A549 (cell line): ENCODE measurements around the gene HDX. TPM values are rescaled to one million over a fixed set of nuclear protein-coding genes. Genes with fewer than 3 reads are reported as not detected.

ENCODE experiments used
- ATAC-seq, 2 experiments: fragments of 200-7000 bp in 1 of 2; fragments of >200 bp in 1 of 2; cut with Nextera tagmentation in 1 of 2; cut with Tn5 transposase in 1 of 2; 3 replicates each; pipeline versions ENCODE4 v1.8.0 to v1.9.1; 2018 to 2020; ENCODE audit warnings: mild to moderate bottlenecking in 1 of 2, moderate library complexity in 1 of 2
- CTCF ChIA-PET: fragments of 300-600 bp; sonication (Branson Sonifier 250); formaldehyde crosslinking; extraction: SDS; loops from one replicate; lab custom pipeline; 2021; ENCODE audit warnings: antibody characterized with exemption, inconsistent platforms; lab: Yijun Ruan, JAX
- POLR2A ChIA-PET: fragments of 350-600 bp; formaldehyde crosslinking; extraction: SDS; loops from one replicate; lab custom pipeline; 2021; ENCODE audit warnings: antibody characterized with exemption, inconsistent platforms; lab: Yijun Ruan, JAX
- DNase-seq, 2 experiments: peaks; one replicate each; pipeline versions ENCODE4 v3.0.0 to v3.0.0-alpha.2; 2011 to 2016; ENCODE audit warnings: low read depth in 1 of 2, low spot score in 1 of 2
- FAIRE-seq: peaks from 2 replicates; lab custom pipeline; 2011; peaks lifted over from hg19 to GRCh38; lab: Jason Lieb, UNC
- H3K27ac ChIP-seq, 2 experiments: fragments of >200 bp; sonication (Bioruptor Twin); formaldehyde crosslinking; 3 replicates each; pipeline ENCODE4 v1.5.1; 2016 to 2017
- H3K4me1 ChIP-seq: fragments of >200 bp; sonication (Bioruptor Twin); formaldehyde crosslinking; 3 replicates; pipeline ENCODE4 v1.6.1; 2016
- H3K4me2 ChIP-seq: fragments of >200 bp; sonication (Bioruptor Twin); formaldehyde crosslinking; 3 replicates; pipeline ENCODE4 v1.6.1; 2016
- H3K4me3 ChIP-seq: fragments of >200 bp; sonication (Bioruptor Twin); formaldehyde crosslinking; 3 replicates; pipeline ENCODE4 v1.5.1; 2016
- H3K9me3 ChIP-seq: fragments of >200 bp; sonication (Bioruptor Twin); formaldehyde crosslinking; 3 replicates; pipeline ENCODE4 v1.6.1; 2016
- BCL3 ChIP-seq: fragments of >200 bp; sonication (Bioruptor Twin); formaldehyde crosslinking; IDR thresholded peaks from 3 replicates; pipeline ENCODE4 v1.6.1; 2016
- CHD2 ChIP-seq: fragments of 150-350 bp; IDR thresholded peaks from 2 replicates; pipeline ENCODE4 v1.6.1; 2014; ENCODE audit warnings: low read length; ENCODE audit not compliant: partially characterized antibody
- CTCF ChIP-seq: fragments of >200 bp; sonication (Bioruptor Twin); formaldehyde crosslinking; IDR thresholded peaks from 3 replicates; pipeline ENCODE4 v1.5.1; 2016
- EHF ChIP-seq: fragments of 250-450 bp; sonication (Bioruptor Pico); IDR thresholded peaks from 2 replicates; pipeline ENCODE4 v1.5.0; 2020; ENCODE audit warnings: mild to moderate bottlenecking
- EHMT2 ChIP-seq: fragments of 200-600 bp; sonication (generic); IDR thresholded peaks from 2 replicates; pipeline ENCODE4 v1.6.1; 2016; ENCODE audit warnings: antibody characterized with exemption, low read depth, mild to moderate bottlenecking, moderate library complexity
- ELK1 ChIP-seq: fragments of 150-350 bp; IDR thresholded peaks from 2 replicates; pipeline ENCODE4 v1.6.1; 2014; ENCODE audit warnings: low read depth, mild to moderate bottlenecking, low read length
- ESRRA ChIP-seq: fragments of 150-350 bp; IDR thresholded peaks from 2 replicates; pipeline ENCODE4 v1.6.1; 2014; ENCODE audit warnings: mild to moderate bottlenecking, low read length, borderline replicate concordance
- FOSL2 ChIP-seq, 2 experiments: fragments of 450-650 bp in 1 of 2; fragments of >200 bp in 1 of 2; sonication (Bioruptor Twin) in 1 of 2; formaldehyde crosslinking; IDR thresholded peaks; 2 replicates each; pipeline versions ENCODE4 v1.5.0 to v1.6.1; 2016 to 2020; ENCODE audit warnings: mild to moderate bottlenecking in 1 of 2, moderate library complexity in 1 of 2
- FOXS1 ChIP-seq: fragments of 250-450 bp; sonication (Bioruptor Pico); IDR thresholded peaks from 2 replicates; pipeline ENCODE4 v1.5.0; 2020; ENCODE audit warnings: mild to moderate bottlenecking, moderate library complexity
- HMGXB4 ChIP-seq: fragments of 250-450 bp; sonication (Bioruptor Pico); IDR thresholded peaks from 2 replicates; pipeline ENCODE4 v1.5.0; 2021; ENCODE audit warnings: mild to moderate bottlenecking, moderate library complexity, borderline replicate concordance
- HOXA7 ChIP-seq: fragments of 250-450 bp; sonication (Bioruptor Pico); IDR thresholded peaks from 2 replicates; pipeline ENCODE4 v1.5.0; 2020; ENCODE audit warnings: mild to moderate bottlenecking, moderate library complexity
- KDM1A ChIP-seq: fragments of 200-600 bp; sonication (generic); IDR thresholded peaks from 2 replicates; pipeline ENCODE4 v1.6.1; 2016; ENCODE audit warnings: low read depth, mild to moderate bottlenecking
- KDM5A ChIP-seq: fragments of 200-600 bp; sonication (generic); IDR thresholded peaks from 2 replicates; pipeline ENCODE4 v1.6.1; 2016; ENCODE audit warnings: antibody characterized with exemption, mild to moderate bottlenecking
- MAZ ChIP-seq: fragments of 150-350 bp; IDR thresholded peaks from 2 replicates; pipeline ENCODE4 v1.6.1; 2014; ENCODE audit warnings: antibody characterized with exemption, low read depth, low read length, borderline replicate concordance
- PHF8 ChIP-seq: fragments of 200-600 bp; sonication (generic); IDR thresholded peaks from 2 replicates; pipeline ENCODE4 v1.6.1; 2016; ENCODE audit warnings: low read depth, mild to moderate bottlenecking, antibody characterized with exemption, moderate library complexity, borderline replicate concordance
- POLR2AphosphoS2 ChIP-seq: conservative IDR thresholded peaks from 2 replicates; pipeline ENCODE4 v1.6.1; 2012; ENCODE audit warnings: low read length, improper control_type of control experiment, inconsistent platforms
- RAD21 ChIP-seq, 2 experiments: fragments of >200 bp in 1 of 2; sonication (Bioruptor Twin) in 1 of 2; formaldehyde crosslinking in 1 of 2; IDR thresholded peaks in 1 of 2; conservative IDR thresholded peaks in 1 of 2; 2 replicates in 1 of 2; 3 replicates in 1 of 2; pipeline ENCODE4 v1.6.1; 2012 to 2018; ENCODE audit warnings: inconsistent platforms in 1 of 2
- SREBF2 ChIP-seq: fragments of 450-650 bp; IDR thresholded peaks from 2 replicates; pipeline ENCODE4 v1.6.1; 2014; ENCODE audit warnings: mild to moderate bottlenecking, moderate library complexity
- WGBS: methylation state at CpG from one replicate; pipeline ENCODE4 v1.1.6; 2017; ENCODE audit errors: missing lambda C conversion rate; 5-methylcytosine and 5-hydroxymethylcytosine counted together
- polyA plus RNA-seq, 4 experiments: library from polyadenylated mRNA; depleted of rRNA in 3 of 4; stranded (reverse); fragments of >200 nt; fragmentation: RNase III in 1 of 4; extraction: RNeasy Plus Mini Kit Qiagen cat#74134 plus additional on column Dnase treatment in 1 of 4; gene quantifications; 2 replicates in 3 of 4; 3 replicates in 1 of 4; pipeline ENCODE4 v1.2.3, GENCODE V29; 2011 to 2017

The HDX gene
- polyA plus RNA-seq, 2 of the 4 experiments (the other 2 are of a cell fraction), result 3.9 to 4.0 TPM

GRCh38 chrX:84357296-84357695 lies 145.0 kb downstream of the HDX start (continued):
- TF ChIP-seq BCL3 (no peak), POLR2AphosphoS2 (no peak), ELK1 (no peak), FOXS1 (CRISPR knock-in tag) (no peak)

- no peak for TF ChIP-seq HOXA7
- TF ChIP-seq PHF8, result no peak
- no peak for TF ChIP-seq SREBF2
- no peak for TF ChIP-seq KDM5A
- no peak for TF ChIP-seq MAZ
- no peak for TF ChIP-seq KDM1A
- no peak for TF ChIP-seq EHF (CRISPR knock-in tag)
- no peak for ATAC-seq
- Histone ChIP-seq H3K4me1 (no peaks in the 10 kb centered on the region), H3K27ac (no peak overlapping the region), H3K4me2 (no peak overlapping the region), H3K9me3 (no peaks in the 10 kb centered on the region), H3K4me3 (no peak overlapping the region)
- no peak for DNase-seq
- CTCF ChIA-PET, result no interaction called here
- 0% methylated on average over 1 of the region's 1 CpG for WGBS
- no peak for FAIRE-seq
- POLR2A ChIA-PET, result no interaction called here
Observed at GRCh38 chrX:84340968-84341367, 161.3 kb downstream of the HDX start.

- ATAC-seq (peak in 1 of 2 experiments; percentile 61; a peak in 1 of 6 replicates), FAIRE-seq (no peak), DNase-seq (peak; percentile 1 to 19)
- H3K4me1 ChIP-seq, result no peaks in the 10 kb centered on the region
- ChIA-PET CTCF (interaction anchor here (0.9 to 1.1 kb wide), 2 partner anchors 28 to 293 kb away, joined by 3 read pairs; no protein-coding TSS in a partner anchor), POLR2A (no interaction called here)
- no peaks in the 10 kb centered on the region for H3K9me3 ChIP-seq
- TF ChIP-seq FOSL2 (IDR thresholded peaks at IDR 0.05) (no peak), FOSL2 (CRISPR knock-in tag; IDR thresholded peaks at IDR 0.05) (no peak), CTCF (peak; percentile 29; the same call in 2 of the 3 replicates), PHF8 (no peak), RAD21 (conservative IDR thresholded peaks at IDR 0.05 in 1 of 2, IDR thresholded peaks at IDR 0.05 in 1 of 2) (peak in 1 of 2 experiments; percentile 15; a peak in 1 of 5 replicates), CHD2 (no peak), EHMT2 (no peak), ESRRA (no peak), HMGXB4 (no peak)
- H3K27ac ChIP-seq, result no peak overlapping the region
- no peak overlapping the region for H3K4me2 ChIP-seq
- H3K4me3 ChIP-seq, result no peak overlapping the region
- 6% methylated on average over 4 of the region's 4 CpGs for WGBS
Observed at GRCh38 chrX:84339507-84340364, 162.5 kb downstream of the HDX start.
